A549 (cell line): ENCODE data around the gene BRINP1.

Experiments
- CHD2 ChIP-seq: fragments of 150-350 bp; IDR thresholded peaks from 2 replicates; pipeline ENCODE4 v1.6.1; 2014; ENCODE audit warnings: low read length; ENCODE audit not compliant: partially characterized antibody
- CHD4 ChIP-seq: fragments of 200-600 bp; sonication (generic); IDR thresholded peaks from 2 replicates; pipeline ENCODE4 v1.6.1; 2016; ENCODE audit warnings: antibody characterized with exemption, mild to moderate bottlenecking, borderline replicate concordance
- EP300 ChIP-seq, 2 experiments: fragments of >200 bp; sonication (Bioruptor Twin); formaldehyde crosslinking; IDR thresholded peaks; 2 replicates in 1 of 2; 3 replicates in 1 of 2; pipeline ENCODE4 v1.6.1; 2016 to 2017
- ESRRA ChIP-seq: fragments of 150-350 bp; IDR thresholded peaks from 2 replicates; pipeline ENCODE4 v1.6.1; 2014; ENCODE audit warnings: mild to moderate bottlenecking, low read length, borderline replicate concordance
- MYC ChIP-seq: IDR thresholded peaks from 2 replicates; pipeline ENCODE4 v1.6.1; 2012; ENCODE audit warnings: mild to moderate bottlenecking, inconsistent platforms, low read length, improper control_type of control experiment, borderline replicate concordance
- POLR2A ChIP-seq: IDR thresholded peaks from 2 replicates; pipeline ENCODE4 v1.6.1; 2012; ENCODE audit warnings: mild to moderate bottlenecking, low read length
- POLR2AphosphoS2 ChIP-seq: conservative IDR thresholded peaks from 2 replicates; pipeline ENCODE4 v1.6.1; 2012; ENCODE audit warnings: low read length, improper control_type of control experiment, inconsistent platforms
- RCOR1 ChIP-seq: fragments of 150-350 bp; IDR thresholded peaks from 2 replicates; pipeline ENCODE4 v1.6.1; 2014; ENCODE audit warnings: antibody characterized with exemption, low read length, low read depth
- RFX5 ChIP-seq: fragments of 450-650 bp; IDR thresholded peaks from 2 replicates; pipeline ENCODE4 v1.7.1; 2014; ENCODE audit warnings: antibody characterized with exemption, mild to moderate bottlenecking, moderate library complexity
- TF ChIP-seq, protein P1 (sequence below): fragments of >200 bp; sonication (Bioruptor Twin); formaldehyde crosslinking; IDR thresholded peaks from 3 replicates; pipeline ENCODE4 v1.5.1; 2016
- TF ChIP-seq, protein P2 (sequence below): IDR thresholded peaks from 2 replicates; pipeline ENCODE4 v1.6.1; 2012
- TF ChIP-seq, protein P3 (sequence below): fragments of 450-650 bp; IDR thresholded peaks from 2 replicates; pipeline ENCODE4 v1.6.1; 2014; ENCODE audit warnings: antibody characterized with exemption
- TF ChIP-seq, protein P4 (sequence below): fragments of 200-600 bp; sonication (generic); IDR thresholded peaks from 2 replicates; pipeline ENCODE4 v1.6.1; 2016; ENCODE audit warnings: antibody characterized with exemption, mild to moderate bottlenecking, moderate library complexity

DNA sequence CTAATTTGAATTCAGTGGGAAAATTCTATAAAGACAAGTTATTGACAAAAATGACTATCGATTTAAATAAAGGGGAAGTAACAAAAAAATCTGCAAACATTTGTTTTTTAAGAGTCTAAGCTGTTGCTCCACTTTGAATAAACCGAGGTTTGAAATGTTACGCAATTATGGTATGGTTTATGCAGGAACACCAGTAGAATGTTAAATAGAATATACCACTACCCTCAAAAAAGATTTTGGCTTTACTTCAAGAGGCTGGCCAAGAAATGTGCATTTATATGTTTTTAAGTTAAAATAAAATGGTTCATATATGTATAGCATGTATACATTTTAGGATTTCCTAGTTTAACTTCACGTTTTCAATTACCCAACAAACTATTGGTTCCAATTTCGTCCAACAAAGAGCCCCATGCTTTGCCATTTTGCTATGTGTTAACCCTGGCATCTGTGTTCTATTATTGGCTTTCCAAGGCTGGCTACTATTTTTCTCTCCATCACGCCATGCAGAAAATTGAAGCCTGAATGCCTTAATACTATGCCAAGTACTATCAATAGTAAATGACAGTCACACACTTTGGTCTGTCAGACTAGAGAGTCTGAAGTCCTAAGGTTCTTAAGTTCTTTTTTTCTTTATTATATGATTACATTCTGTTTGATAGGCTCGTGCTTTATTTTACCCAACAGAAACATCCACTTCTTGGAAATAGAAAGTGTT lies 171.2 kb downstream of the BRINP1 start:
- TF ChIP-seq ESRRA (no peak), MYC (no peak), RFX5 (no peak), RCOR1 (no peak), POLR2A (no peak), EP300 (IDR thresholded peaks at IDR 0.05) (no peak), POLR2AphosphoS2 (no peak), CHD4 (no peak), CHD2 (no peak)
- TF ChIP-seq, protein P1, sequence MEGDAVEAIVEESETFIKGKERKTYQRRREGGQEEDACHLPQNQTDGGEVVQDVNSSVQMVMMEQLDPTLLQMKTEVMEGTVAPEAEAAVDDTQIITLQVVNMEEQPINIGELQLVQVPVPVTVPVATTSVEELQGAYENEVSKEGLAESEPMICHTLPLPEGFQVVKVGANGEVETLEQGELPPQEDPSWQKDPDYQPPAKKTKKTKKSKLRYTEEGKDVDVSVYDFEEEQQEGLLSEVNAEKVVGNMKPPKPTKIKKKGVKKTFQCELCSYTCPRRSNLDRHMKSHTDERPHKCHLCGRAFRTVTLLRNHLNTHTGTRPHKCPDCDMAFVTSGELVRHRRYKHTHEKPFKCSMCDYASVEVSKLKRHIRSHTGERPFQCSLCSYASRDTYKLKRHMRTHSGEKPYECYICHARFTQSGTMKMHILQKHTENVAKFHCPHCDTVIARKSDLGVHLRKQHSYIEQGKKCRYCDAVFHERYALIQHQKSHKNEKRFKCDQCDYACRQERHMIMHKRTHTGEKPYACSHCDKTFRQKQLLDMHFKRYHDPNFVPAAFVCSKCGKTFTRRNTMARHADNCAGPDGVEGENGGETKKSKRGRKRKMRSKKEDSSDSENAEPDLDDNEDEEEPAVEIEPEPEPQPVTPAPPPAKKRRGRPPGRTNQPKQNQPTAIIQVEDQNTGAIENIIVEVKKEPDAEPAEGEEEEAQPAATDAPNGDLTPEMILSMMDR = no peak
- TF ChIP-seq, protein P2, sequence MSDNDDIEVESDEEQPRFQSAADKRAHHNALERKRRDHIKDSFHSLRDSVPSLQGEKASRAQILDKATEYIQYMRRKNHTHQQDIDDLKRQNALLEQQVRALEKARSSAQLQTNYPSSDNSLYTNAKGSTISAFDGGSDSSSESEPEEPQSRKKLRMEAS = no peak
- TF ChIP-seq, protein P3, sequence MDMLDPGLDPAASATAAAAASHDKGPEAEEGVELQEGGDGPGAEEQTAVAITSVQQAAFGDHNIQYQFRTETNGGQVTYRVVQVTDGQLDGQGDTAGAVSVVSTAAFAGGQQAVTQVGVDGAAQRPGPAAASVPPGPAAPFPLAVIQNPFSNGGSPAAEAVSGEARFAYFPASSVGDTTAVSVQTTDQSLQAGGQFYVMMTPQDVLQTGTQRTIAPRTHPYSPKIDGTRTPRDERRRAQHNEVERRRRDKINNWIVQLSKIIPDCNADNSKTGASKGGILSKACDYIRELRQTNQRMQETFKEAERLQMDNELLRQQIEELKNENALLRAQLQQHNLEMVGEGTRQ = no peak
- TF ChIP-seq, protein P4, sequence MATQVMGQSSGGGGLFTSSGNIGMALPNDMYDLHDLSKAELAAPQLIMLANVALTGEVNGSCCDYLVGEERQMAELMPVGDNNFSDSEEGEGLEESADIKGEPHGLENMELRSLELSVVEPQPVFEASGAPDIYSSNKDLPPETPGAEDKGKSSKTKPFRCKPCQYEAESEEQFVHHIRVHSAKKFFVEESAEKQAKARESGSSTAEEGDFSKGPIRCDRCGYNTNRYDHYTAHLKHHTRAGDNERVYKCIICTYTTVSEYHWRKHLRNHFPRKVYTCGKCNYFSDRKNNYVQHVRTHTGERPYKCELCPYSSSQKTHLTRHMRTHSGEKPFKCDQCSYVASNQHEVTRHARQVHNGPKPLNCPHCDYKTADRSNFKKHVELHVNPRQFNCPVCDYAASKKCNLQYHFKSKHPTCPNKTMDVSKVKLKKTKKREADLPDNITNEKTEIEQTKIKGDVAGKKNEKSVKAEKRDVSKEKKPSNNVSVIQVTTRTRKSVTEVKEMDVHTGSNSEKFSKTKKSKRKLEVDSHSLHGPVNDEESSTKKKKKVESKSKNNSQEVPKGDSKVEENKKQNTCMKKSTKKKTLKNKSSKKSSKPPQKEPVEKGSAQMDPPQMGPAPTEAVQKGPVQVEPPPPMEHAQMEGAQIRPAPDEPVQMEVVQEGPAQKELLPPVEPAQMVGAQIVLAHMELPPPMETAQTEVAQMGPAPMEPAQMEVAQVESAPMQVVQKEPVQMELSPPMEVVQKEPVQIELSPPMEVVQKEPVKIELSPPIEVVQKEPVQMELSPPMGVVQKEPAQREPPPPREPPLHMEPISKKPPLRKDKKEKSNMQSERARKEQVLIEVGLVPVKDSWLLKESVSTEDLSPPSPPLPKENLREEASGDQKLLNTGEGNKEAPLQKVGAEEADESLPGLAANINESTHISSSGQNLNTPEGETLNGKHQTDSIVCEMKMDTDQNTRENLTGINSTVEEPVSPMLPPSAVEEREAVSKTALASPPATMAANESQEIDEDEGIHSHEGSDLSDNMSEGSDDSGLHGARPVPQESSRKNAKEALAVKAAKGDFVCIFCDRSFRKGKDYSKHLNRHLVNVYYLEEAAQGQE = no peak
